ENCODE data around the gene WWC1. TPM values are rescaled to one million over a fixed set of nuclear protein-coding genes. Genes with fewer than 3 reads are reported as not detected.
"Not testable (repeated sequence)": the region's sequence is repeated elsewhere in the genome, so short reads cannot be mapped to it uniquely, and the experiment has no call there.

WWC1 gene
- total RNA-seq, 8 experiments from 2014 or later = 5.6 to 74.1 (median 8.9) TPM

DNA sequence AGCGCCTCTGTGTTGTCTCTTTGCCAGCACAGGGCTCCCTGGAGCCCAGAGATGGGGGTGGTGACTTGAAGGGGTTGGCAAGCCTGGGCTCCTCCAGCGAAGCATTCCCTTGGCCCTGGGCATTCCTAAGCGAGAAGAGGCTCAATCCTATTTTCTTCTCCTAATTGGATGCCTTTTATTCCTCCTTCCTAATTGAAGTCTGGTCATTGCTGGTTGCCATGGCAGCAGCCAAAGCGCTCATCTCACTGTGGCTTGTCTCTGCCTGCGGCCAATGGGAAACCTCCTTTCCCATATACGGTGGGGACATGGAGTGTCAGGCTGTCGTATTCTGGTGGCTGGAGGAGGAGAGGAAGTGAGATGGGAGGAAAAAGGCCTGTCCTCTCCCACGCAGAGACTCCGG is 142.6 kb downstream of the WWC1 start:
- 4 to 80% (median 50%) methylated on average over 1 to 5 of the region's 9 CpGs; no CpG with 5 or more reads in 3 of the 10 experiments for WGBS, 10 experiments
- H3K4me1 ChIP-seq (replicated peaks in 1 of 2) = peaks cover 9 to 10% of the 10 kb centered on the region in 2 donors
- in situ Hi-C loops (cut with MboI; ENCODE audit: low pct_unique_long_range_greater_than_20kb in 2 of 9, low sequenced_read_pairs in 9 of 9, unreplicated experiment in 9 of 9) = no loop called here
- no peak overlapping the region for H3K4me3 ChIP-seq
- peak overlapping the region; percentile 24 to 63 for H3K27ac ChIP-seq
- peak in 5 of 8 experiments; percentile 90 to 98 (median 97) for ATAC-seq (replicated peaks in 6 of 8)

DNA sequence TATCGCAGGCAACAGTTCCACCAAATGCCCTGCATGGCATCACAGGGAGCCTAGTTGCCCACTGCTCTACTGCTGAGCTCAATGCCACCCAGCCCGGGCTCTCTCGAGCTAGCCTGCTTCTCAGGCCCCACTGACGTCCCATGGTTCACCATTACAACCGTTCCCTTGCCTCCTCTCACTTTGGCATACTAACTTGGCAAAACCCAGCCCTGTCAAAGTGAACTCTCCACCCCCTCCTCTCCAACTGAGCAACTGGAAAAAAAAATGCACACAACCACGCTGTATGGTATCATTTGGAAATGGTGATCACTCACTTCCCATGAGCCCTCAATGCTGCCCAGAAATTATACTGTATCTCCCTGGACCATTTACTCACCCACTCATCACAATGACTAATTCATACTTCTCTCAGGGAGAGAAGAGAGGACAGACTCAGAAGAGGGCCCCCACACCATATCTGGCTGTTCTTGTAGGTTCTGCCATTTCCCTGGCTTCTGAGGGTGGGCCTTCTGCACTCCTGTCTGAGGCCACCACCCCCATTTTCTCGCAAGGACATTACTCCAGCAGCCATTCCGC is 143.4 kb downstream of the WWC1 start:
- Histone ChIP-seq H3K4me1 (replicated peaks in 1 of 2) (peaks cover 9 to 10% of the 10 kb centered on the region in 2 donors), H3K4me3 (no peak overlapping the region), H3K27ac (no peak overlapping the region)
- WGBS, 10 experiments = 39 to 100% (median 95%) methylated on average over 1 to 4 of the region's 8 CpGs; no CpG with 5 or more reads in 3 of the 10 experiments
- ATAC-seq (replicated peaks in 6 of 8) = peak in 1 of 8 experiments; percentile 4
- in situ Hi-C loops (cut with MboI; ENCODE audit: low pct_unique_long_range_greater_than_20kb in 2 of 9, low sequenced_read_pairs in 9 of 9, unreplicated experiment in 9 of 9) = no loop called here

DNA sequence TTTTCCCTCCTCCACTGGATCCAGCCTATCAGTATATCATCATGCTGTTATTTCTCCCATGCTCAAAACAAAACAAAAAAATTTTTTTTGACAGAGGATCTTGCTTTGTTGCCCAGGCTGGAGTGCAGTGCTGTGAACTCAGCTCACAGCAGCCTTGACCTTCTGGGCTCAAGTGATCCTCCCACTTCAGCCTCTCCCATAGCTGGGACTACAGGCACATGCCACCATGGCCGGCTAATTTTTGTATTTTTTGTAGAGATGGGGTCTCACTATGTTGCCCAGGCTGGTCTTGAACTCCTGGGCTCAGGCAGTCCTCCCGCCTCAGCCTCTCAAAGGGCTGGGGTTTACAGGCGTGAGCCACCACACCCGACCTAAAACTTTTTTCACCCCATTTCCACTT is 143.9 kb downstream of the WWC1 start:
- H3K27ac ChIP-seq; H3K4me3 ChIP-seq; in situ Hi-C loops (cut with MboI; ENCODE audit: low pct_unique_long_range_greater_than_20kb in 2 of 9, low sequenced_read_pairs in 9 of 9, unreplicated experiment in 9 of 9); ATAC-seq (replicated peaks in 6 of 8): not testable (repeated sequence)
- H3K4me1 ChIP-seq (replicated peaks in 1 of 2) = peaks cover 9 to 10% of the 10 kb centered on the region in 2 donors
- WGBS, 10 experiments = 85 to 100% (median 94%) methylated on average over 1 to 4 of the region's 4 CpGs; no CpG with 5 or more reads in 3 of the 10 experiments

DNA sequence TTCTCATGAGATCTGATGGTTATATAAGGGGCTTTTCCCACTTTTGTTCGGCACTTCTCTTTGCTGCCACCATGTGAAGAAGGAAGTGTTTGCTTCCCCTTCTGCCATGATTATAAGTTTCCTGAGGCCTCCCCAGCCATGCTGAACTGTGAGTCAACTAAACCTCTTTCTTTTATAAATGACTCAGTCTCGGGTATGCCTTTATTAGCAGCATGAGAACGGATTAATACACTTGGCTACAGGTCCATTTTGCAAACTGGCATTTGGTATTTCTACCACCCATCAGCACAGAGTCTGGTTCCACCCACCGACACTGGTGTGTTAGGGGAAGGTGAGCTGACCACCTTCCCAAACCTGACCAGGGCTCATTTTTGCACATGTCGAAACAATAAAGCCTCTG is 146.9 kb downstream of the WWC1 start:
- peak in 1 of 8 experiments; percentile 18 for ATAC-seq (replicated peaks in 6 of 8)
- H3K4me3 ChIP-seq = no peak overlapping the region
- in situ Hi-C loops (cut with MboI; ENCODE audit: low pct_unique_long_range_greater_than_20kb in 2 of 9, low sequenced_read_pairs in 9 of 9, unreplicated experiment in 9 of 9) = no loop called here
- no peak overlapping the region for H3K27ac ChIP-seq
- peaks cover 9 to 10% of the 10 kb centered on the region in 2 donors for H3K4me1 ChIP-seq (replicated peaks in 1 of 2)
- 67 to 100% (median 95%) methylated on average over 1 to 4 of the region's 5 CpGs; no CpG with 5 or more reads in 2 of the 10 experiments for WGBS, 10 experiments

DNA sequence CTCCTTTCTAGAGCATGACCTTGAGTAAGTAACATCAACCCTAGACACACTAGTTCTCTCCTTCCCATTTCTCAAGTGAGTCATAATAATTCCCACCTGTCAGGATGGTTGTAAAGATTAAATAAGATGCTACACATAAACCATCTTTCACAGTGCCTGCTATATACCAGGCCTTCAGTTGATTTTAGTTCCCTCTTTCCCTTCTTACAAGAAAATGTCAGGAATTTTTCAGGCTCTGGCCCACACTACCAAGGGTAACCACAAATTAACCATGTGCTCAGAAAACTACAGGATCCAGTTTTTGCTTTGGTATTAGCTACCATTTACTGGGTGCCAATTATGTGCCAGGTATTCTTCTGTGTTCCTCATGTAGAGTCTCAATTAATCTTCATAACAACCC is 152.1 kb downstream of the WWC1 start:
- Histone ChIP-seq H3K4me3 (no peak overlapping the region), H3K27ac (no peak overlapping the region), H3K4me1 (replicated peaks in 1 of 2) (peaks cover 14 to 21% of the 10 kb centered on the region in 2 donors)
- no peak for ATAC-seq (replicated peaks in 6 of 8)
- in situ Hi-C loops (cut with MboI; ENCODE audit: low pct_unique_long_range_greater_than_20kb in 2 of 9, low sequenced_read_pairs in 9 of 9, unreplicated experiment in 9 of 9) = no loop called here

DNA sequence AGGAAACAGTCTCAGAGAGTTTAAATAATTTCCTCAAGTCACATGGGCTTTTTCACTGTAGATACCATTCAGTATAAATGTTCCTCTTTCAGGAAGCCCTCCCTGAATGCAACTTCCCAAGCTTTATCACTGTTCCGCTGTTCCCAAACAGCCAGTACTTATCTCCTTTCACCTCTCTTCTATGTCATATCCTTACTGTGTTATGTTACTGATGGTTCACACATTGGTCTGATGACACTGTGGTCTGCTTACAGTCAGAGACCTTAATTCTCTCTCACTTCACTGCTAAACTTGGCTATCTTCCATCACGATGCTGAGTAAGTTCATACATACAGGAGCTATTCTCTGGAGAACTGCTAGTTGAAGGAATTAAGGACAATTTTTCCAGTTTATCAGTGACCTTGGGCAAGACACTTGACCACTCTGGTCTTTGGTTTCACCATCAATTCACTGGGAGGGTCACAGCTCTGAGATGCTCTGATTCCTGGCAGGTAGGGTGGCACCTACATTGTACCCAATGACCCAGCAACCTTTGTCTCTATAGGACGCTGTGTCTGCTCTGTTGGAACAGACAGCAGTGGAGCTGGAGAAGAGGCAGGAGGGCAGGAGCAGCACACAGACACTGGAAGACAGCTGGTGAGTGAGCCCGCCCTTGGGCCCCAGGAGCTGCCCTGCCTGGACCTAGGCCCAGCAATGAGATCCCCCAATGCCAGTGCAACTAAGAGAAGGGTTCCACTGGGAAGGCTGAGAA is 152.7 kb downstream of the WWC1 start:
- ATAC-seq (replicated peaks in 6 of 8) = no peak
- 92 to 100% (median 100%) methylated on average over 1 to 4 of the region's 4 CpGs; no CpG with 5 or more reads in 4 of the 10 experiments for WGBS, 10 experiments
- H3K4me3 ChIP-seq = no peak overlapping the region
- peaks cover 17 to 21% of the 10 kb centered on the region in 2 donors for H3K4me1 ChIP-seq (replicated peaks in 1 of 2)
- H3K27ac ChIP-seq = no peak overlapping the region
- in situ Hi-C loops (cut with MboI; ENCODE audit: low pct_unique_long_range_greater_than_20kb in 2 of 9, low sequenced_read_pairs in 9 of 9, unreplicated experiment in 9 of 9) = no loop called here

DNA sequence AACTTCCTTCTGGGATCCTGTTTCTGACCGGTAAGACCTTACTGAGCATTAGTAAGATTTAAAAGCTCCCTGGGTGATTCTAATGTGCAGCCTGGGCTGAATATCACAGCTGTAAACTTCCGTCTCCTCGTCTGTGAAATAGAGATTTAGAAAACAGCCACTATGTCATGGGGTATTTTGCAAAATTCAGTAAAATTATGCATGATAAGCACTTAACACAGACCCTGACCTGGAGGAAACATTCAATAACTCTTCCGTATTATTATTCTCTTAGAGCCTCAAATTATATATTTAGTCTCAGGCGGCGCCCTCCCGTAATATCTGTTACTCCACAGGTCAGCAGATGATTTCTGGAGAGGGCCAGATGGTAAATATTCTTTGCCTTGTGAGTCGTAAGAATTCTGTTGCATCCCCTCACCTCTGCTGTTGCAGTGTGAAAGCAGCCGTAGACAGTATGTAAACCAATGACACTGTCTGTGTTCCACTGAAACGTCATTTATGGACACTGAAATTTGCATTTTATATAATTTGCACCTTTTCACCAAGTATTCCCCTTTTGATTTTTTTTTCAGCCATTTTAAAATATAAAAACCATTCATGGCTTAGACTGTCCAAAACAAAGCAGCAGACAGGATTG is 155.7 kb downstream of the WWC1 start:
- Histone ChIP-seq H3K4me3 (no peak overlapping the region), H3K27ac (peak overlapping the region in 1 of 2 donors; percentile 51), H3K4me1 (replicated peaks in 1 of 2) (peaks cover 21 to 22% of the 10 kb centered on the region in 2 donors)
- in situ Hi-C loops (cut with MboI; ENCODE audit: low pct_unique_long_range_greater_than_20kb in 2 of 9, low sequenced_read_pairs in 9 of 9, unreplicated experiment in 9 of 9) = no loop called here
- peak in 5 of 8 experiments; percentile 41 to 80 (median 67) for ATAC-seq (replicated peaks in 6 of 8)
- 37 to 90% (median 60%) methylated on average over 2 to 10 of the region's 10 CpGs for WGBS, 10 experiments

DNA sequence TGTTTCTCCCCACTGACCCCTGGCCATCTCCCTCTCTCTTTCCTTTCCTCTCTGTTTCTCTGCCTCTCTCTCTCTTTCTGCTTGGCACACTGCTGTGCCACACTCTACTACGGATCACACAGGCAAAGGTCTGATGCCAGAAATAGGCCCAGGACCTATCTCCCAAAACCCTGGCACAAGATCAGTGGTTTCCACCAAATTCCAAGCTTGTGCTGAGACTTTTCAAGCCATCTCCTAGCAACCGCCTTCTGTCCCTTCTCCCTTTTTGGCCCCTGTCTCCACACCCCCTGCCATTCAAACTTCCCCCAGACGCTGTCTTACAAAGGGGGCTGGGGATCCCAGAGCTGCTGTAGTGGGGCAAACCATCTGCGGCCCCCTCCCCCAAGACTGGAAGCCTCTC is 156.4 kb downstream of the WWC1 start:
- Histone ChIP-seq H3K4me3 (no peak overlapping the region), H3K27ac (peak overlapping the region; percentile 36 to 51), H3K4me1 (replicated peaks in 1 of 2) (peaks cover 21 to 22% of the 10 kb centered on the region in 2 donors)
- ATAC-seq (replicated peaks in 6 of 8) = peak in 5 of 8 experiments; percentile 72 to 91 (median 82)
- WGBS, 10 experiments = 0 to 95% (median 19%) methylated on average over 1 to 3 of the region's 4 CpGs; no CpG with 5 or more reads in 3 of the 10 experiments
- in situ Hi-C loops (cut with MboI; ENCODE audit: low pct_unique_long_range_greater_than_20kb in 2 of 9, low sequenced_read_pairs in 9 of 9, unreplicated experiment in 9 of 9) = no loop called here

DNA sequence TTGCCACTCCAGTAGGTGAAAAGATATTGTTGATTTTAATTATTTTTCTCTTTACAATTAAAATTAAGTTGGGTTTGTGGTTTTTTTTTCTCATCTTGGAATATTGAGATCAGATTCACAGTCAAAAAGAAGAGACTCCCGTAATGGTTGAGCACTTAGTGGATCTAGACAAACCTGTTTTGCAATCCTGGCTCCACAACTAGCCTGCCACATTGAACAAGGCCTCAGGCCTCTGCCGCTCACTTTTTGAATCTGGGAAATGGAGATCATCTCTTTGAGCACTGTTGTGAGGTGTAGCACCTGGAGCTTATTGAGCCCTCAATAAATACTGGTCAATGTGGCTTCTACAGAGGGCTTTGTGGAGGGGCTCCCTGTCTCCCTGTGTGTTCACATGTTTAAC is 157.7 kb downstream of the WWC1 start:
- peaks cover 21 to 22% of the 10 kb centered on the region in 2 donors for H3K4me1 ChIP-seq (replicated peaks in 1 of 2)
- in situ Hi-C loops (cut with MboI; ENCODE audit: low pct_unique_long_range_greater_than_20kb in 2 of 9, low sequenced_read_pairs in 9 of 9, unreplicated experiment in 9 of 9) = no loop called here
- no peak overlapping the region for H3K4me3 ChIP-seq
- no peak overlapping the region for H3K27ac ChIP-seq
- WGBS, 10 experiments = 74 to 100% (median 100%) methylated on average over 1 to 2 of the region's 2 CpGs
- ATAC-seq (replicated peaks in 6 of 8) = no peak

DNA sequence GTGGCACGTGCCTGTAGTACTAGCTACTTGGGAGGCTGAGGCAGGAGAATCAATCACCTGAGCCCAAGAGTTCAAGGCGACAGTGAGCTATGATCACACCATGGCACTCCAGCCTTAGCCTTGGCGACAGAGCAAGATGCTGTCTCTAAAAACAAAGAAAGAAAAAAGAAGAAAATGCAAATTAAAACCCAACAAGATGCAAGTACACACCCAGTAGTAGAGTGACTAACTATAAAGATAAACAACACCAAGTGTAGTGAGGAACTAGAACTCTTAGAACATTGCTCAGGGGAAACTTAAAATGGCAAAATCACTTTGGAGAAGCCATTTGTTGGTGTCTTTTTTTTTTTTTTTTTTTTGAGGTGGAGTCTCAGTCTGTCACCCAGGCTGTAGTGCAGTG is 160.1 kb downstream of the WWC1 start:
- Histone ChIP-seq H3K27ac (no peak overlapping the region), H3K4me3 (no peak overlapping the region), H3K4me1 (replicated peaks in 1 of 2) (peaks cover 18 to 22% of the 10 kb centered on the region in 2 donors)
- peak in 2 of 8 experiments; percentile 76 to 96 for ATAC-seq (replicated peaks in 6 of 8)
- 60 to 100% (median 100%) methylated on average over 1 to 3 of the region's 3 CpGs; no CpG with 5 or more reads in 1 of the 10 experiments for WGBS, 10 experiments
- in situ Hi-C loops (cut with MboI; ENCODE audit: low pct_unique_long_range_greater_than_20kb in 2 of 9, low sequenced_read_pairs in 9 of 9, unreplicated experiment in 9 of 9) = loop anchor here in 1 of 9 experiments (25.0 kb wide), 1 partner anchor 189 kb away; no protein-coding TSS in a partner anchor

DNA sequence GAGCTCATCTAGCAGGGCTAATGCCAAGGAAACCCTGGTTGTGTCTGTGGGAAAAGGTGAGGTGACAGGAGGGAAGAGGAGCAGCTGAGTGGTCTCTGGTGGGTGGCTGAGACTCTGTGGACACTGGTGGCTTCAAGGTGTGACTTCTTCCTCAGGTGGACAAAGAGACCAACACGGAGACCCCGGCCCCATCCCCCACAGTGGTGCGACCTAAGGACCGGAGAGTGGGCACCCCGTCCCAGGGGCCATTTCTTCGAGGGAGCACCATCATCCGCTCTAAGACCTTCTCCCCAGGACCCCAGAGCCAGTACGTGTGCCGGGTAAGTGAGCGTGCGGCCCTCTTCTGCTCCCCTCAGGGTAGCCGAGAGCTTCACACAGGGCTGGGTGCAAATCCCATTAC is 163.8 kb downstream of the WWC1 start:
- WGBS, 10 experiments = 60 to 100% (median 80%) methylated on average over 1 to 5 of the region's 12 CpGs; no CpG with 5 or more reads in 5 of the 10 experiments
- in situ Hi-C loops (cut with MboI; ENCODE audit: low pct_unique_long_range_greater_than_20kb in 2 of 9, low sequenced_read_pairs in 9 of 9, unreplicated experiment in 9 of 9) = loop anchor here in 1 of 9 experiments (25.0 kb wide), 1 partner anchor 193 kb away; no protein-coding TSS in a partner anchor
- peaks cover 0 to 2% of the 10 kb centered on the region in 2 donors for H3K4me1 ChIP-seq (replicated peaks in 1 of 2)
- H3K27ac ChIP-seq = no peak overlapping the region
- no peak for ATAC-seq (replicated peaks in 6 of 8)
- H3K4me3 ChIP-seq = no peak overlapping the region

DNA sequence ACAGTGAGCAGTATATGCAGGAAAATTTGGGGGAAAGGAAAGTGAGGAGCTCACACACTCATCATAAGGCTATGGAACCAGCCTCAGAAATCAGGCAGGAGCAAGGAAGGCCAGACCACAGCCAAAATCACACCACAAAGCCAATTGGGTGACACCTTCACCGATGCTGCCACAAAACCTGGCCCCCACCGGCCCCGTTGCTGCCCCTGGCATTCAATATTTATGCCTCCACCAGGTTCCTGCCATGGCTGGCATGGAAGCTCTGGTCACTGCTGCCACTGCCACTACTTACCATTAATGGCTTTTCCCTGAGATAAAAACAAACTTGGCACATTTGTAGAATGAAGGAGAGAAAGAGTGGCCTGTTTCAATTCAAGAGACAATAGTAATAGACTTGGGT is 166.1 kb downstream of the WWC1 start:
- in situ Hi-C loops (cut with MboI; ENCODE audit: low pct_unique_long_range_greater_than_20kb in 2 of 9, low sequenced_read_pairs in 9 of 9, unreplicated experiment in 9 of 9) = loop anchor here in 1 of 9 experiments (25.0 kb wide), 1 partner anchor 195 kb away; no protein-coding TSS in a partner anchor
- no peak for ATAC-seq (replicated peaks in 6 of 8)
- no peak overlapping the region for H3K4me3 ChIP-seq
- H3K27ac ChIP-seq = no peak overlapping the region
- 100% methylated on average over 1 to 3 of the region's 3 CpGs; no CpG with 5 or more reads in 4 of the 10 experiments for WGBS, 10 experiments
- peaks cover 0 to 2% of the 10 kb centered on the region in 2 donors for H3K4me1 ChIP-seq (replicated peaks in 1 of 2)

DNA sequence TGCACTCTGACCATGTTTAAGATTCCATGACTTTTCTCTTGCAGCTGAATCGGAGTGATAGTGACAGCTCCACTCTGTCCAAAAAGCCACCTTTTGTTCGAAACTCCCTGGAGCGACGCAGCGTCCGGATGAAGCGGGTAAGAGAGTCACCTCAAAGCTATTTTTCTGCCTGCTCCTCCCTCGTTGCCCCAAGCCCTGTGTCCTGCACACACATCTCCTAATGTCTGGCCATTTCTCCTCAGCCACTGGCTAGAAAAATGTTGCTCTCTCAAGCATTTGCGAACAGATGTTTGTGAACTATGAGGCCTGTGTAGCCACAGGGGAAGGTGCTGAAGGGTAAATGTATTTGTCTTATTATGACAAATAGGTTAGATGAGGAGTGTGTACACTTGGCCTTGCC is 169.2 kb downstream of the WWC1 start:
- H3K4me3 ChIP-seq = no peak overlapping the region
- WGBS, 10 experiments = 90 to 100% (median 94%) methylated on average over 1 to 8 of the region's 9 CpGs; no CpG with 5 or more reads in 4 of the 10 experiments
- H3K4me1 ChIP-seq (replicated peaks in 1 of 2) = peaks cover 0 to 2% of the 10 kb centered on the region in 2 donors
- in situ Hi-C loops (cut with MboI; ENCODE audit: low pct_unique_long_range_greater_than_20kb in 2 of 9, low sequenced_read_pairs in 9 of 9, unreplicated experiment in 9 of 9) = loop anchor here in 1 of 9 experiments (25.0 kb wide), 1 partner anchor 198 kb away; no protein-coding TSS in a partner anchor
- no peak for ATAC-seq (replicated peaks in 6 of 8)
- no peak overlapping the region for H3K27ac ChIP-seq

All from motor neuron (in vitro differentiated cells).